Spleen (tissue), 11 donors: Measurements from ENCODE around the gene UCHL5. TPM values are rescaled to one million over a fixed set of nuclear protein-coding genes. Genes with fewer than 3 reads are reported as not detected.
"Not testable (repeated sequence)": the region's sequence is repeated elsewhere in the genome, so short reads cannot be mapped to it uniquely, and the experiment has no call there.

ENCODE experiments used
- DNase-seq: peaks from one replicate; pipeline ENCODE4 v3.0.0-alpha.2; 2020
- H3K27ac ChIP-seq, 8 donors: fragments of 200-600 bp; sonication (generic) in 7 of 8; 1 replicate in 4 of 8; 2 replicates in 4 of 8; pipeline versions ENCODE4 v1.5.0 to v1.8.0; 2016 to 2021; ENCODE audit warnings: inconsistent platforms in 4 of 8, mild to moderate bottlenecking in 4 of 8, moderate library complexity in 1 of 8
- H3K27me3 ChIP-seq, 7 donors: fragments of 200-600 bp; sonication (generic) in 6 of 7; replicated peaks in 1 of 7; 1 replicate in 4 of 7; 2 replicates in 3 of 7; pipeline versions ENCODE4 v1.5.0 to v1.8.0; 2016 to 2021; ENCODE audit warnings: inconsistent platforms in 3 of 7, mild to moderate bottlenecking in 1 of 7
- H3K36me3 ChIP-seq, 6 donors: fragments of 200-600 bp; sonication (generic) in 5 of 6; 1 replicate in 4 of 6; 2 replicates in 2 of 6; pipeline versions ENCODE4 v1.5.0 to v1.8.0; 2016 to 2021; ENCODE audit warnings: inconsistent platforms in 2 of 6
- H3K4me1 ChIP-seq, 6 donors: fragments of 200-600 bp; sonication (generic) in 5 of 6; 1 replicate in 3 of 6; 2 replicates in 3 of 6; pipeline versions ENCODE4 v1.5.0 to v1.8.0; 2016 to 2021; ENCODE audit warnings: inconsistent platforms in 3 of 6
- H3K4me3 ChIP-seq, 8 donors: fragments of 200-600 bp; sonication (generic) in 7 of 8; 1 replicate in 4 of 8; 2 replicates in 4 of 8; pipeline versions ENCODE4 v1.5.0 to v1.8.0; 2016 to 2021; ENCODE audit warnings: inconsistent platforms in 4 of 8, mild to moderate bottlenecking in 4 of 8, moderate library complexity in 2 of 8
- H3K9me3 ChIP-seq, 8 donors: fragments of 200-600 bp; sonication (generic) in 7 of 8; 1 replicate in 4 of 8; 2 replicates in 4 of 8; pipeline versions ENCODE4 v1.5.0 to v1.8.0; 2016 to 2021; ENCODE audit warnings: inconsistent platforms in 4 of 8
- POLR2A ChIP-seq, 3 donors: fragments of 450-650 bp; IDR thresholded peaks; one replicate each; pipeline ENCODE4 v1.5.1; 2017; ENCODE audit warnings: antibody characterized with exemption in 3 of 3, mild to moderate bottlenecking in 1 of 3
- POLR2AphosphoS5 ChIP-seq, 3 donors: sonication (generic); formaldehyde crosslinking; IDR thresholded peaks; one replicate each; pipeline ENCODE4 v1.5.1; 2017; ENCODE audit warnings: antibody characterized with exemption in 3 of 3
- WGBS, 5 donors: extraction: QIAGEN DNeasy Blood & Tissue Kit in 3 of 5; methylation state at CpG; one replicate each; pipeline versions ENCODE4 v1.1.5 to v1.1.7; 2013 to 2018; 5-methylcytosine and 5-hydroxymethylcytosine counted together
- intact Hi-C: fragments of 100-400 bp; cut with DNase I; formaldehyde crosslinking; loops from one replicate; pipeline ENCODE4 v1.15.0; 2023; ENCODE audit warnings: low total_unique reads
- polyA plus RNA-seq, 3 donors: library from polyadenylated mRNA; stranded (reverse); fragments of 200-250 nt; gene quantifications; one replicate each; pipeline ENCODE4 v1.2.1, GENCODE V29; 2013
- total RNA-seq, 7 donors: library from RNA; depleted of rRNA in 3 of 7; stranded (reverse); fragments of >200 nt in 3 of 7; fragmentation: NEBNext Ultra II Directional in 4 of 7; extraction: Animal tissue kit (Norgen Biotek cat#: 25700) in 4 of 7; gene quantifications; one replicate each; pipeline versions ENCODE4 v1.1.0 to v1.2.1, GENCODE V29; 2016 to 2021
- TF ChIP-seq, protein P1 (sequence below), 11 experiments: fragments of 200-600 bp in 7 of 11; fragments of 450-650 bp in 4 of 11; sonication (generic) in 4 of 11; IDR thresholded peaks in 8 of 11; conservative IDR thresholded peaks in 3 of 11; 1 replicate in 7 of 11; 2 replicates in 4 of 11; pipeline versions ENCODE4 v1.4.0 to v1.8.0; 2016 to 2021; ENCODE audit warnings: antibody characterized with exemption in 11 of 11, inconsistent platforms in 4 of 11, mild to moderate bottlenecking in 1 of 11
- donor health status: healthy with polysubstance abuse.
- donor health status: DM: no; HTN: no; CAD: no; lungs with moderate emphysema.
- donor health status: DM: no; HTN: no; CAD: no.
- donor health status: Bipolar disorder and iron deficiency.
- donor health status: healthy.
- donor health status: DM: no; HTN: no; CAD: no.
- donor health status: DM: yes; HTN: yes; CAD: no.

UCHL5 gene
- total and polyA plus RNA-seq, 10 donors, result 9.9 to 41.7 (median 32.8) TPM

DNA sequence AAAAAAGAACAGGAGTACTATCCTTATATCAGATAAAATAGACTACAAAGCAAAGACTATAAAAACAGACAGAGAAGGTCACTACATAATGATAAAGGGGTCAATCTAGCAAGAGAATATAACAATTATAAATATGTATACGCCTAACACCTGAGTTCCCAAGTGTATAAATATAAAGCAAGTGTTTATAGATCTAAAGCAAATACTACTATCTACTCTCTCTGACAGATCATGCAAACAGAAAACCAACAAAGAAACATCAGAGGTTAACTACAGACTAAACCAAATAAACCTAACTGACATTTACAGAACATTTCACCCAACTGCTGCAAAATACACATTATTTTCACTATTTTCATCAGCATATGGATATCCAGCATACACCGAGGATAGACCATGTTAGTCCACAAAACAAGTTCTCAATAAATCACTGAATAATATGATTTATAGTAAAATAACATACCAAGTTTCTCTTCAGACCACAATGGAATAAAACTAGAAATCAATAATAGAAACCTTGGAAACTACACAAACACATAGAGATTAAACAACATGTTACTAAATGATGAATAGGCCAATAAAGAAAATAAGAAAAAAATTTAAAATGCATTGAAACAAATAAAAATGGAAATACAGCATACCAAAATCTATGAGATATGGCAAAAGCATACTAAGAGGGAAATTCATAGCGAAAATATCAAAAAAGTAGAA lies 22.7 kb downstream of the UCHL5 start:
- TF ChIP-seq POLR2AphosphoS5 (IDR thresholded peaks at IDR 0.05) (no peak), POLR2A (IDR thresholded peaks at IDR 0.05) (no peak)
- TF ChIP-seq, protein P1, sequence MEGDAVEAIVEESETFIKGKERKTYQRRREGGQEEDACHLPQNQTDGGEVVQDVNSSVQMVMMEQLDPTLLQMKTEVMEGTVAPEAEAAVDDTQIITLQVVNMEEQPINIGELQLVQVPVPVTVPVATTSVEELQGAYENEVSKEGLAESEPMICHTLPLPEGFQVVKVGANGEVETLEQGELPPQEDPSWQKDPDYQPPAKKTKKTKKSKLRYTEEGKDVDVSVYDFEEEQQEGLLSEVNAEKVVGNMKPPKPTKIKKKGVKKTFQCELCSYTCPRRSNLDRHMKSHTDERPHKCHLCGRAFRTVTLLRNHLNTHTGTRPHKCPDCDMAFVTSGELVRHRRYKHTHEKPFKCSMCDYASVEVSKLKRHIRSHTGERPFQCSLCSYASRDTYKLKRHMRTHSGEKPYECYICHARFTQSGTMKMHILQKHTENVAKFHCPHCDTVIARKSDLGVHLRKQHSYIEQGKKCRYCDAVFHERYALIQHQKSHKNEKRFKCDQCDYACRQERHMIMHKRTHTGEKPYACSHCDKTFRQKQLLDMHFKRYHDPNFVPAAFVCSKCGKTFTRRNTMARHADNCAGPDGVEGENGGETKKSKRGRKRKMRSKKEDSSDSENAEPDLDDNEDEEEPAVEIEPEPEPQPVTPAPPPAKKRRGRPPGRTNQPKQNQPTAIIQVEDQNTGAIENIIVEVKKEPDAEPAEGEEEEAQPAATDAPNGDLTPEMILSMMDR (IDR thresholded peaks at IDR 0.05 in 8 of 11, conservative IDR thresholded peaks at IDR 0.05 in 3 of 11), result no peak
- no peak overlapping the region for H3K27ac ChIP-seq
- no peak overlapping the region for H3K4me3 ChIP-seq
- no peaks in the 10 kb centered on the region for H3K27me3 ChIP-seq
- H3K4me1 ChIP-seq, result peaks cover 0 to 9% (median 0%) of the 10 kb centered on the region in 6 donors
- no peaks in the 10 kb centered on the region for H3K9me3 ChIP-seq
- peaks cover 0 to 10% (median 0%) of the 10 kb centered on the region in 6 donors for H3K36me3 ChIP-seq
- DNase-seq, result no peak
- intact Hi-C loops, result no loop called here
- WGBS, 5 donors, result 96 to 99% (median 98%) methylated on average over 3 of the region's 3 CpGs

DNA sequence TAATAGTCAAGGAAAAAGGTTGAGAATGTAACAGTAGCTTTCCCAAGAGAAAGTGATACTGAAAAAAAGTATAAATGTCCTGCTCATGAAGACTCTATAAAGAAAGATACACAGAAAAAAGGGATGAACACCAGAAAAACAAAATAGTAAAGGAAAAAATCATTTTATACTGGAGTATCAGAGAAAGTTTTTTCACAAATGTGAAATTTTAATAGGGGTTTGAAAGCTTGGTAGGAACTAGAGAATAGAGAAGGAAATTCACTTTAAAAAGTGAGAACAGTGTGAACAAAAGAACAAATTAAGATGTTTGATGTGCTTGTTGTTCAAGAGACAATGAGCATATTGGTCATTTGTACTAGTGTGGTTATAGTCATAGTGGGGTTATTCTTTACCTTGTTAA lies 25.6 kb downstream of the UCHL5 start:
- Histone ChIP-seq H3K4me3 (no peak overlapping the region), H3K4me1 (peaks cover 0 to 9% (median 0%) of the 10 kb centered on the region in 6 donors), H3K36me3 (peaks cover 0 to 15% (median 5%) of the 10 kb centered on the region in 6 donors), H3K27ac (no peak overlapping the region), H3K27me3 (no peaks in the 10 kb centered on the region), H3K9me3 (no peaks in the 10 kb centered on the region)
- intact Hi-C loops, result no loop called here
- DNase-seq, result no peak
- TF ChIP-seq POLR2AphosphoS5 (IDR thresholded peaks at IDR 0.05) (no peak), POLR2A (IDR thresholded peaks at IDR 0.05) (no peak)
- TF ChIP-seq, protein P1 (IDR thresholded peaks at IDR 0.05 in 8 of 11, conservative IDR thresholded peaks at IDR 0.05 in 3 of 11), result no peak

DNA sequence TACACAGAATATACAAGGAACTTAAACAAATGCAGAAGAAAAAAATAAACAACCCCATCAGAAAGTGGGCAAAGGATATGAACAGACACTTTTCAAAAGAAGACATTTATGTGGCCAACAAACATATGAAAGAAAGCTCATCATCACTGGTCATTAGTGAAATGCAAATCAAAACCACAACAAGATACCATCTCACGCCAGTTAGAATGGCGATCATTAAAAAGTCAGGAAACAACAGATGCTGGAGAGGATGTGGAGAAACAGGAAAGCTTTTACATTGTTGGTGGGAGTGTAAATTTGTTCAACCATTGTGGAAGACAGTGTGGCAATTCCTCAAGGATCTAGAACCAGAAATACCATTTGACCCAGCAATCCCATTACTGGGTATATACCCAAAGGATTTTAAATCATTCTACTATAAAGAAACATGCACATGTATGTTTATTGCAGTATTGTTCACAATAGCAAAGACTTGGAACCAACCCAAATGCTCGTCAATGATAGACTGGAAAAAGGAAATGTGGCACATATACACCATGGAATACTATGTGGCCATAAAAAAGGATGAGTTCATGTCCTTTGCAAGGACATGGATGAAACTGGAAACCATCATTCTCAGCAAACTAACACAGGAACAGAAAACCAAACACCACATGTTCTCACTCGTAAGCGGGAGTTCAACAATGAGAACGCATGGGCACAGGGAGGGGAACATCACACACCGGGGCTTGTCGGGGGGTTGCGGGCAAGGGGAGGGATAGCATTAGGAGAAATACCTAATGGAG lies 26.3 kb downstream of the UCHL5 start:
- H3K4me3 ChIP-seq, H3K4me1 ChIP-seq, H3K9me3 ChIP-seq, H3K27me3 ChIP-seq, DNase-seq, intact Hi-C loops, H3K27ac ChIP-seq: not testable (repeated sequence)
- H3K36me3 ChIP-seq, result peaks cover 0 to 19% (median 7%) of the 10 kb centered on the region in 6 donors
- WGBS, 5 donors, result 87 to 97% (median 93%) methylated on average over 9 of the region's 9 CpGs

DNA sequence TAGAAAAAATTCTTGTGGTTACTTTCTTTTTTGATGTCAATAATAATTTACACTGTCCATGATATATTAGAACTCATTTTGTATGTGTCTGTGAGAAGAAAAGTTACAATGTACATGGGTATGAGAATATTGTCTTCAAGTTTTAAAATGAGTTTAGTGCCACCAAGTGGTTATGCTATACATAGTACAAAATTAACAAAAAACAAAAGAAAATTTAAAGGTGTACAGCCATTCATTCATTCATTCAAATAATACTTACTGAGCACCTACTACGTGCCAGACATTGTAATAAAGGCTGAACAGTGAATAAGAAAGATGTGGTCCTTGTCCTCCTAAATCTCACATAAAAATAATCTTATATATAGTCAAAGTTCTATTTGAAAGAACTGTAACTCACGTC lies 27.7 kb downstream of the UCHL5 start:
- intact Hi-C loops, result no loop called here
- H3K36me3 ChIP-seq, result peaks cover 0 to 33% (median 15%) of the 10 kb centered on the region in 6 donors
- H3K4me3 ChIP-seq, result no peak overlapping the region
- no peak for DNase-seq
- no peaks in the 10 kb centered on the region for H3K4me1 ChIP-seq
- TF ChIP-seq POLR2AphosphoS5 (IDR thresholded peaks at IDR 0.05), result no peak
- TF ChIP-seq, protein P1 (IDR thresholded peaks at IDR 0.05 in 8 of 11, conservative IDR thresholded peaks at IDR 0.05 in 3 of 11), result no peak
- TF ChIP-seq POLR2A (IDR thresholded peaks at IDR 0.05), result no peak
- WGBS, 5 donors, result 85 to 99% (median 90%) methylated on average over 2 of the region's 2 CpGs
- H3K27me3 ChIP-seq, result no peaks in the 10 kb centered on the region
- H3K9me3 ChIP-seq, result no peaks in the 10 kb centered on the region
- H3K27ac ChIP-seq, result no peak overlapping the region
